ENCODE data around the gene U2SURP. TPM values are rescaled to one million over a fixed set of nuclear protein-coding genes. Genes with fewer than 3 reads are reported as not detected.

U2SURP gene
- total and polyA plus RNA-seq, 2 donors (not counting 1 experiment from before 2014, with no cell fraction given) = 39.1 to 44.8 TPM

GRCh38 chr3:143066033-143066432 lies 64.7 kb downstream of the U2SURP start:
- Histone ChIP-seq H3K4me1 (ENCODE audit: control insufficient read depth, extremely low read depth, insufficient read depth, low read length) (no peaks in the 10 kb centered on the region), H3K9me3 (ENCODE audit: control insufficient read depth, insufficient read depth, low read depth, low read length) (no peaks in the 10 kb centered on the region), H3K79me2 (ENCODE audit: control insufficient read depth, insufficient read depth, low read length) (no peaks in the 10 kb centered on the region), H3K9ac (ENCODE audit: insufficient read depth, low read length) (no peak overlapping the region), H4K20me1 (ENCODE audit: control insufficient read depth, extremely low read depth, insufficient read depth, low read length) (no peaks in the 10 kb centered on the region), H3K27me3 (ENCODE audit: control insufficient read depth, insufficient read depth, low read length) (no peaks in the 10 kb centered on the region), H2AFZ (ENCODE audit: low read length) (no peak overlapping the region), H3K4me2 (ENCODE audit: extremely low read depth, insufficient read depth, low read length) (no peak overlapping the region), H3K36me3 (ENCODE audit: control insufficient read depth, insufficient read depth, low read length) (no peaks in the 10 kb centered on the region), H3K4me3 (replicated peaks in 1 of 4; ENCODE audit: control extremely low read depth in 1 of 4, insufficient read depth in 1 of 4, low read depth in 3 of 4, low read length in 4 of 4) (no peak overlapping the region), H3K27ac (ENCODE audit: insufficient read depth, low read length) (no peak overlapping the region)
- TF ChIP-seq CTCF (conservative IDR thresholded peaks at IDR 0.05 in 1 of 2, IDR thresholded peaks at IDR 0.05 in 1 of 2; ENCODE audit: low read depth in 1 of 2, low read length in 2 of 2) = no peak
- no peak for TF ChIP-seq EZH2 (IDR thresholded peaks at IDR 0.05; ENCODE audit: low read length, missing control alignments)
- DNase-seq (ENCODE audit: low read depth in 2 of 2) = no peak

GRCh38 chr3:143067201-143067600 lies 65.8 kb downstream of the U2SURP start:
- Histone ChIP-seq H3K9ac (ENCODE audit: insufficient read depth, low read length) (no peak overlapping the region), H3K27ac (ENCODE audit: insufficient read depth, low read length) (no peak overlapping the region), H3K4me3 (replicated peaks in 1 of 4; ENCODE audit: control extremely low read depth in 1 of 4, insufficient read depth in 1 of 4, low read depth in 3 of 4, low read length in 4 of 4) (no peak overlapping the region), H3K36me3 (ENCODE audit: control insufficient read depth, insufficient read depth, low read length) (no peaks in the 10 kb centered on the region), H3K9me3 (ENCODE audit: control insufficient read depth, insufficient read depth, low read depth, low read length) (no peaks in the 10 kb centered on the region), H4K20me1 (ENCODE audit: control insufficient read depth, extremely low read depth, insufficient read depth, low read length) (no peaks in the 10 kb centered on the region), H3K27me3 (ENCODE audit: control insufficient read depth, insufficient read depth, low read length) (no peaks in the 10 kb centered on the region), H3K4me2 (ENCODE audit: extremely low read depth, insufficient read depth, low read length) (no peak overlapping the region), H3K79me2 (ENCODE audit: control insufficient read depth, insufficient read depth, low read length) (no peaks in the 10 kb centered on the region), H3K4me1 (ENCODE audit: control insufficient read depth, extremely low read depth, insufficient read depth, low read length) (peaks cover 4% of the 10 kb centered on the region), H2AFZ (ENCODE audit: low read length) (no peak overlapping the region)
- DNase-seq (ENCODE audit: low read depth in 2 of 2) = no peak
- TF ChIP-seq CTCF (conservative IDR thresholded peaks at IDR 0.05 in 1 of 2, IDR thresholded peaks at IDR 0.05 in 1 of 2; ENCODE audit: low read depth in 1 of 2, low read length in 2 of 2) (no peak), EZH2 (IDR thresholded peaks at IDR 0.05; ENCODE audit: low read length, missing control alignments) (no peak)

GRCh38 chr3:143068059-143068458 lies 66.7 kb downstream of the U2SURP start:
- Histone ChIP-seq H3K9me3 (ENCODE audit: control insufficient read depth, insufficient read depth, low read depth, low read length) (no peaks in the 10 kb centered on the region), H3K27me3 (ENCODE audit: control insufficient read depth, insufficient read depth, low read length) (no peaks in the 10 kb centered on the region), H3K4me3 (replicated peaks in 1 of 4; ENCODE audit: control extremely low read depth in 1 of 4, insufficient read depth in 1 of 4, low read depth in 3 of 4, low read length in 4 of 4) (no peak overlapping the region), H3K27ac (ENCODE audit: insufficient read depth, low read length) (no peak overlapping the region), H3K4me2 (ENCODE audit: extremely low read depth, insufficient read depth, low read length) (no peak overlapping the region), H4K20me1 (ENCODE audit: control insufficient read depth, extremely low read depth, insufficient read depth, low read length) (no peaks in the 10 kb centered on the region), H2AFZ (ENCODE audit: low read length) (no peak overlapping the region), H3K9ac (ENCODE audit: insufficient read depth, low read length) (no peak overlapping the region), H3K4me1 (ENCODE audit: control insufficient read depth, extremely low read depth, insufficient read depth, low read length) (peaks cover 4% of the 10 kb centered on the region), H3K79me2 (ENCODE audit: control insufficient read depth, insufficient read depth, low read length) (no peaks in the 10 kb centered on the region), H3K36me3 (ENCODE audit: control insufficient read depth, insufficient read depth, low read length) (no peaks in the 10 kb centered on the region)
- DNase-seq (ENCODE audit: low read depth in 2 of 2) = no peak
- TF ChIP-seq EZH2 (IDR thresholded peaks at IDR 0.05; ENCODE audit: low read length, missing control alignments) (no peak), CTCF (conservative IDR thresholded peaks at IDR 0.05 in 1 of 2, IDR thresholded peaks at IDR 0.05 in 1 of 2; ENCODE audit: low read depth in 1 of 2, low read length in 2 of 2) (no peak)

Data from fibroblast of lung (primary cell).